Kidney (tissue), 14 donors: ENCODE data around the gene SMIM22. TPM values are rescaled to one million over a fixed set of nuclear protein-coding genes. Genes with fewer than 3 reads are reported as not detected.

Experiments
- DNase-seq, 5 donors: peaks; one replicate each; pipeline ENCODE4 v3.0.0-alpha.2; 2013 to 2020
- FAIRE-seq: peaks from 2 replicates; lab custom pipeline; 2012; peaks lifted over from hg19 to GRCh38; lab: Jason Lieb, UNC
- H3K27ac ChIP-seq, 2 donors: one replicate each; pipeline ENCODE4 v1.7.0; 2013; ENCODE audit warnings: low read depth in 2 of 2, low read length in 2 of 2, inconsistent platforms in 1 of 2
- H3K27me3 ChIP-seq: one replicate; pipeline ENCODE4 v1.7.1; 2013; ENCODE audit warnings: low read length, inconsistent platforms; ENCODE audit not compliant: control insufficient read depth, insufficient read depth
- H3K36me3 ChIP-seq, 3 donors: one replicate each; pipeline versions ENCODE4 v1.7.0 to v1.7.1; 2013; ENCODE audit warnings: low read length in 3 of 3, control low read depth in 1 of 3, inconsistent platforms in 1 of 3; ENCODE audit not compliant: insufficient read depth in 3 of 3, control insufficient read depth in 2 of 3
- H3K4me1 ChIP-seq, 3 donors: one replicate each; pipeline versions ENCODE4 v1.7.0 to v1.7.1; 2013; ENCODE audit warnings: low read length in 3 of 3, inconsistent platforms in 1 of 3, low read depth in 1 of 3; ENCODE audit not compliant: control insufficient read depth in 2 of 3, insufficient read depth in 2 of 3
- H3K4me3 ChIP-seq, 3 donors: one replicate each; pipeline versions ENCODE4 v1.7.0 to v1.8.1; 2013; ENCODE audit warnings: low read length in 3 of 3, control low read depth in 1 of 3, inconsistent platforms in 1 of 3
- H3K9ac ChIP-seq, 3 donors: one replicate each; pipeline versions ENCODE4 v1.7.0 to v1.7.1; 2013; ENCODE audit warnings: low read length in 3 of 3, control low read depth in 1 of 3, inconsistent platforms in 1 of 3
- H3K9me3 ChIP-seq, 3 donors: one replicate each; pipeline versions ENCODE4 v1.7.0 to v1.7.1; 2013; ENCODE audit warnings: low read length in 3 of 3, control low read depth in 1 of 3, inconsistent platforms in 1 of 3; ENCODE audit not compliant: control insufficient read depth in 2 of 3, insufficient read depth in 1 of 3
- CTCF ChIP-seq: IDR thresholded peaks from 3 replicates; pipeline ENCODE4 v1.5.1; 2012; ENCODE audit warnings: mild to moderate bottlenecking, moderate library complexity, borderline replicate concordance; ENCODE audit not compliant: insufficient read depth; ENCODE audit errors: extremely low read depth
- intact Hi-C: fragments of 100-400 bp; cut with DNase I; formaldehyde crosslinking; loops from one replicate; pipeline ENCODE4 v1.11.1; 2022
- polyA plus RNA-seq: library from polyadenylated mRNA; stranded (reverse); fragments of 350-450 nt; fragmentation: Illumina TruSeq; extraction: RNeasy Lipid Tissue Mini Kit (QIAGEN cat#74804); gene quantifications from one replicate; pipeline ENCODE4 v1.2.3, GENCODE V29; 2014; ENCODE audit warnings: low read depth, low replicate concordance; ENCODE audit not compliant: insufficient read depth
- total RNA-seq: library from RNA; stranded (reverse); fragmentation: NEBNext Ultra II Directional; extraction: Animal tissue kit (Norgen Biotek cat#: 25700); gene quantifications from one replicate; pipeline ENCODE4 v1.2.1, GENCODE V29; 2021
- donor health status: control.
- donor health status: control.
- donor health status: control.
- donor health status: control.
- donor health status: control.
- donor health status: DM: yes; HTN: yes; CAD: no.
- donor health status: Normal renal cell carcinoma (clear cell type).

Gene SMIM22
- total and polyA plus RNA-seq, 2 donors from 2014 or later = 36.5 to 74.2 TPM

- intact Hi-C loops = no loop called here
- H3K4me1 ChIP-seq = no peaks in the 10 kb centered on the region
- no peak for DNase-seq
- no peak overlapping the region for H3K4me3 ChIP-seq
- no peaks in the 10 kb centered on the region for H3K27me3 ChIP-seq
- no peak for TF ChIP-seq CTCF
- H3K27ac ChIP-seq = no peak overlapping the region
- H3K9ac ChIP-seq = no peak overlapping the region
- peaks cover 9 to 53% (median 36%) of the 10 kb centered on the region in 3 donors for H3K36me3 ChIP-seq
- no peak for FAIRE-seq
- no peaks in the 10 kb centered on the region for H3K9me3 ChIP-seq
These were observed 37.7 kb downstream of the SMIM22 start for GRCh38 chr16:4832698-4833343.

GRCh38 chr16:4833584-4833983, 38.4 kb downstream of the SMIM22 start:
- peaks cover 9 to 50% (median 32%) of the 10 kb centered on the region in 3 donors for H3K36me3 ChIP-seq
- no peaks in the 10 kb centered on the region for H3K9me3 ChIP-seq
- FAIRE-seq (no peak), DNase-seq (no peak)
- no peaks in the 10 kb centered on the region for H3K4me1 ChIP-seq
- intact Hi-C loops = no loop called here
- H3K27me3 ChIP-seq = no peaks in the 10 kb centered on the region
- no peak overlapping the region for H3K27ac ChIP-seq
- no peak for TF ChIP-seq CTCF
- H3K9ac ChIP-seq = no peak overlapping the region
- no peak overlapping the region for H3K4me3 ChIP-seq

GRCh38 chr16:4836727-4837126, 41.6 kb downstream of the SMIM22 start:
- DNase-seq = no peak
- H3K27ac ChIP-seq = no peak overlapping the region
- no peaks in the 10 kb centered on the region for H3K9me3 ChIP-seq
- no peaks in the 10 kb centered on the region for H3K4me1 ChIP-seq
- H3K36me3 ChIP-seq = peaks cover 16 to 44% (median 33%) of the 10 kb centered on the region in 3 donors
- H3K4me3 ChIP-seq = no peak overlapping the region
- H3K27me3 ChIP-seq = no peaks in the 10 kb centered on the region
- intact Hi-C loops = no loop called here
- no peak for TF ChIP-seq CTCF
- no peak overlapping the region for H3K9ac ChIP-seq
- no peak for FAIRE-seq
